HEK293 (cell line): ENCODE results near the gene ENC1.

Experiments used
- GLI4 ChIP-seq: fragments of 450-650 bp; formaldehyde crosslinking; IDR thresholded peaks from 2 replicates; pipeline ENCODE4 v1.5.1; 2016; ENCODE audit warnings: missing biosample characterization, missing genetic modification characterization
- GLIS2 ChIP-seq: fragments of 450-650 bp; formaldehyde crosslinking; IDR thresholded peaks from 2 replicates; pipeline ENCODE4 v1.5.1; 2016; ENCODE audit warnings: missing biosample characterization, missing genetic modification characterization
- IKZF3 ChIP-seq: fragments of 450-650 bp; IDR thresholded peaks from 2 replicates; pipeline ENCODE4 v1.5.0; 2018; ENCODE audit warnings: missing biosample characterization, mild to moderate bottlenecking, missing genetic modification characterization, moderate library complexity
- KLF1 ChIP-seq: fragments of 450-650 bp; formaldehyde crosslinking; IDR thresholded peaks from 2 replicates; pipeline ENCODE4 v1.5.1; 2016; ENCODE audit warnings: missing biosample characterization, missing genetic modification characterization
- KLF10 ChIP-seq: fragments of 450-650 bp; IDR thresholded peaks from 2 replicates; pipeline ENCODE4 v1.5.1; 2018; ENCODE audit warnings: missing biosample characterization, mild to moderate bottlenecking, missing genetic modification characterization
- OVOL3 ChIP-seq: fragments of 450-650 bp; formaldehyde crosslinking; IDR thresholded peaks from 2 replicates; pipeline ENCODE4 v1.5.1; 2016; ENCODE audit warnings: missing biosample characterization, missing genetic modification characterization
- REPIN1 ChIP-seq: fragments of 450-650 bp; formaldehyde crosslinking; IDR thresholded peaks from 2 replicates; pipeline ENCODE4 v1.5.1; 2017; ENCODE audit warnings: missing biosample characterization, missing genetic modification characterization, low read depth
- SP2 ChIP-seq: fragments of 450-650 bp; formaldehyde crosslinking; IDR thresholded peaks from 2 replicates; pipeline ENCODE4 v1.5.1; 2016; ENCODE audit warnings: missing biosample characterization, missing genetic modification characterization
- SP3 ChIP-seq: fragments of 450-650 bp; formaldehyde crosslinking; IDR thresholded peaks from 2 replicates; pipeline ENCODE4 v1.5.1; 2016; ENCODE audit warnings: missing biosample characterization, missing genetic modification characterization
- WT1 ChIP-seq: fragments of 450-650 bp; formaldehyde crosslinking; IDR thresholded peaks from 2 replicates; pipeline ENCODE4 v1.5.1; 2016; ENCODE audit warnings: missing biosample characterization, missing genetic modification characterization
- ZBTB17 ChIP-seq: fragments of 450-650 bp; formaldehyde crosslinking; IDR thresholded peaks from 2 replicates; pipeline ENCODE4 v1.5.1; 2016; ENCODE audit warnings: missing biosample characterization, missing genetic modification characterization
- ZBTB8A ChIP-seq: fragments of 450-650 bp; formaldehyde crosslinking; IDR thresholded peaks from 2 replicates; pipeline ENCODE4 v1.5.1; 2016; ENCODE audit warnings: missing biosample characterization, missing genetic modification characterization
- ZNF138 ChIP-seq: fragments of 450-650 bp; formaldehyde crosslinking; IDR thresholded peaks from 2 replicates; pipeline ENCODE4 v1.5.1; 2016; ENCODE audit warnings: missing biosample characterization, missing genetic modification characterization, borderline replicate concordance
- ZNF223 ChIP-seq: fragments of 450-650 bp; formaldehyde crosslinking; IDR thresholded peaks from 2 replicates; pipeline ENCODE4 v1.5.1; 2016; ENCODE audit warnings: missing biosample characterization, missing genetic modification characterization
- ZNF24 ChIP-seq: fragments of 450-650 bp; formaldehyde crosslinking; IDR thresholded peaks from 2 replicates; pipeline ENCODE4 v1.5.1; 2016; ENCODE audit warnings: missing biosample characterization, missing genetic modification characterization
- ZNF335 ChIP-seq: fragments of 450-650 bp; formaldehyde crosslinking; conservative IDR thresholded peaks from 2 replicates; pipeline ENCODE4 v1.5.1; 2016; ENCODE audit warnings: missing biosample characterization, missing genetic modification characterization
- ZNF37A ChIP-seq: fragments of 450-650 bp; IDR thresholded peaks from 2 replicates; pipeline ENCODE4 v1.5.1; 2018; ENCODE audit warnings: missing biosample characterization, missing genetic modification characterization
- ZNF510 ChIP-seq: fragments of 450-650 bp; formaldehyde crosslinking; IDR thresholded peaks from 2 replicates; pipeline ENCODE4 v1.5.1; 2018; ENCODE audit warnings: mild to moderate bottlenecking, missing genetic modification characterization, missing biosample characterization; ENCODE audit not compliant: insufficient replicate concordance
- ZNF600 ChIP-seq: fragments of 450-650 bp; formaldehyde crosslinking; IDR thresholded peaks from 2 replicates; pipeline ENCODE4 v1.5.1; 2016; ENCODE audit warnings: missing biosample characterization, missing genetic modification characterization
- ZNF707 ChIP-seq: fragments of 450-650 bp; formaldehyde crosslinking; IDR thresholded peaks from 2 replicates; pipeline ENCODE4 v1.5.1; 2016; ENCODE audit warnings: missing biosample characterization, missing genetic modification characterization
- ZNF837 ChIP-seq: fragments of 450-650 bp; formaldehyde crosslinking; IDR thresholded peaks from 2 replicates; pipeline ENCODE4 v1.5.1; 2016; ENCODE audit warnings: missing biosample characterization, missing genetic modification characterization
- TF ChIP-seq, protein P1 (sequence below): fragments of 450-650 bp; formaldehyde crosslinking; IDR thresholded peaks from 2 replicates; pipeline ENCODE4 v1.5.1; 2016; ENCODE audit warnings: missing biosample characterization, missing genetic modification characterization
- TF ChIP-seq, protein P2 (sequence below): fragments of 450-650 bp; formaldehyde crosslinking; IDR thresholded peaks from 2 replicates; pipeline ENCODE4 v1.5.1; 2016; ENCODE audit warnings: missing biosample characterization, missing genetic modification characterization
- TF ChIP-seq, protein P3 (sequence below): fragments of 450-650 bp; formaldehyde crosslinking; conservative IDR thresholded peaks from 2 replicates; pipeline ENCODE4 v1.5.1; 2016; ENCODE audit warnings: low read depth, missing biosample characterization, missing genetic modification characterization
- TF ChIP-seq, protein P4 (sequence below): fragments of 450-650 bp; formaldehyde crosslinking; IDR thresholded peaks from 2 replicates; pipeline ENCODE4 v1.5.1; 2016; ENCODE audit warnings: missing biosample characterization, missing genetic modification characterization
- TF ChIP-seq, protein P5 (sequence below): fragments of 450-650 bp; formaldehyde crosslinking; IDR thresholded peaks from 2 replicates; pipeline ENCODE4 v1.5.1; 2017; ENCODE audit warnings: missing biosample characterization, missing genetic modification characterization

Gene ENC1

DNA sequence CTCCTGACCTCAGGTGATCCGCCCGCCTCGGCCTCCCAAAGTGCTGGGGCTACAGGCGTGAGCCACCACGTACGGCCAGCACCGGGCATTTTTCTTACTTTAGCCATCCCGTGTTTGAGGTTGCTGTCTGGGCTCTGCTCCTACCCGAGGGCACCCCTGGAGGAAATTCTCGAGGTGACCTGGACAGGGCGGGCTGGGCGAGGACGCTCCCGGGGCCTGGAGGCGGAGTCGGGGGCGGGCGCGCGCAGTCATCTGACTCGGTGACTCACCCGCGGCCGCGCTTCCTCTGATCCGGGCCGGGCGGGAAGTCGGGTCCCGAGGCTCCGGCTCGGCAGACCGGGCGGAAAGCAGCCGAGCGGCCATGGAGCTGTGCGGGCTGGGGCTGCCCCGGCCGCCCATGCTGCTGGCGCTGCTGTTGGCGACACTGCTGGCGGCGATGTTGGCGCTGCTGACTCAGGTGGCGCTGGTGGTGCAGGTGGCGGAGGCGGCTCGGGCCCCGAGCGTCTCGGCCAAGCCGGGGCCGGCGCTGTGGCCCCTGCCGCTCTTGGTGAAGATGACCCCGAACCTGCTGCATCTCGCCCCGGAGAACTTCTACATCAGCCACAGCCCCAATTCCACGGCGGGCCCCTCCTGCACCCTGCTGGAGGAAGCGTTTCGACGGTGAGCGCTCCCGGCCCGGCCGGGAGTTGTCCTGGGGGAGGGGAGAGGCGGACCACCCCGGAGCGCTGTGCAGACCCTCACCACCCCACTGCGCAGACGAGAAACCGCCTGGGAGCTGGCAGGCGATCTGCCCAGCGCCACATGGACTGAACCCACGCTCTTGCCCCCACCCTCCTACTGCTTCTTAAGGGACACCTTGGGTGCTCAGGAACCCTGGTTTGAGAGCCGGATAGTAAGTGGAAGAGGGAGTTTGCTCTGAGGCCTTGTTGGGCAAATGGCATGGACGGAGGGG lies 44.6 kb upstream of the ENC1 start, which contains the start of gene HEXB (continued):
- TF ChIP-seq ZNF707 (tag by site-specific recombination) (no peak), WT1 (tag by site-specific recombination) (peak; percentile 22; the same call in 1 of the 2 replicates), IKZF3 (peak; percentile 64), ZNF837 (tag by site-specific recombination) (no peak), ZBTB17 (tag by site-specific recombination) (peak; percentile 28), GLI4 (tag by site-specific recombination) (no peak), ZNF335 (tag by site-specific recombination) (peak; percentile 72), KLF10 (tag by site-specific recombination) (peak; percentile 77), SP3 (tag by site-specific recombination) (peak; percentile 81), ZNF138 (tag by site-specific recombination) (no peak), REPIN1 (tag by site-specific recombination) (no peak), OVOL3 (tag by site-specific recombination) (no peak), GLIS2 (tag by site-specific recombination) (peak; percentile 10; the same call in 1 of the 2 replicates), ZBTB8A (peak; percentile 86), KLF1 (tag by site-specific recombination) (peak; percentile 68), ZNF37A (tag by site-specific recombination) (no peak), SP2 (tag by site-specific recombination) (peak; percentile 34), ZNF223 (tag by site-specific recombination) (0 out of 2 replicates have a peak, but pooled peaks have one; percentile 47), ZNF24 (tag by site-specific recombination) (no peak), ZNF510 (tag by site-specific recombination) (no peak), ZNF600 (tag by site-specific recombination) (peak; percentile 97)
- TF ChIP-seq, protein P1, sequence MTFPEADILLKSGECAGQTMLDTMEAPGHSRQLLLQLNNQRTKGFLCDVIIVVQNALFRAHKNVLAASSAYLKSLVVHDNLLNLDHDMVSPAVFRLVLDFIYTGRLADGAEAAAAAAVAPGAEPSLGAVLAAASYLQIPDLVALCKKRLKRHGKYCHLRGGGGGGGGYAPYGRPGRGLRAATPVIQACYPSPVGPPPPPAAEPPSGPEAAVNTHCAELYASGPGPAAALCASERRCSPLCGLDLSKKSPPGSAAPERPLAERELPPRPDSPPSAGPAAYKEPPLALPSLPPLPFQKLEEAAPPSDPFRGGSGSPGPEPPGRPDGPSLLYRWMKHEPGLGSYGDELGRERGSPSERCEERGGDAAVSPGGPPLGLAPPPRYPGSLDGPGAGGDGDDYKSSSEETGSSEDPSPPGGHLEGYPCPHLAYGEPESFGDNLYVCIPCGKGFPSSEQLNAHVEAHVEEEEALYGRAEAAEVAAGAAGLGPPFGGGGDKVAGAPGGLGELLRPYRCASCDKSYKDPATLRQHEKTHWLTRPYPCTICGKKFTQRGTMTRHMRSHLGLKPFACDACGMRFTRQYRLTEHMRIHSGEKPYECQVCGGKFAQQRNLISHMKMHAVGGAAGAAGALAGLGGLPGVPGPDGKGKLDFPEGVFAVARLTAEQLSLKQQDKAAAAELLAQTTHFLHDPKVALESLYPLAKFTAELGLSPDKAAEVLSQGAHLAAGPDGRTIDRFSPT, result 0 out of 2 replicates have a peak, but pooled peaks have one; percentile 32
- TF ChIP-seq, protein P2, sequence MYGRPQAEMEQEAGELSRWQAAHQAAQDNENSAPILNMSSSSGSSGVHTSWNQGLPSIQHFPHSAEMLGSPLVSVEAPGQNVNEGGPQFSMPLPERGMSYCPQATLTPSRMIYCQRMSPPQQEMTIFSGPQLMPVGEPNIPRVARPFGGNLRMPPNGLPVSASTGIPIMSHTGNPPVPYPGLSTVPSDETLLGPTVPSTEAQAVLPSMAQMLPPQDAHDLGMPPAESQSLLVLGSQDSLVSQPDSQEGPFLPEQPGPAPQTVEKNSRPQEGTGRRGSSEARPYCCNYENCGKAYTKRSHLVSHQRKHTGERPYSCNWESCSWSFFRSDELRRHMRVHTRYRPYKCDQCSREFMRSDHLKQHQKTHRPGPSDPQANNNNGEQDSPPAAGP, result 0 out of 2 replicates have a peak, but pooled peaks have one; percentile 49
- TF ChIP-seq, protein P3, sequence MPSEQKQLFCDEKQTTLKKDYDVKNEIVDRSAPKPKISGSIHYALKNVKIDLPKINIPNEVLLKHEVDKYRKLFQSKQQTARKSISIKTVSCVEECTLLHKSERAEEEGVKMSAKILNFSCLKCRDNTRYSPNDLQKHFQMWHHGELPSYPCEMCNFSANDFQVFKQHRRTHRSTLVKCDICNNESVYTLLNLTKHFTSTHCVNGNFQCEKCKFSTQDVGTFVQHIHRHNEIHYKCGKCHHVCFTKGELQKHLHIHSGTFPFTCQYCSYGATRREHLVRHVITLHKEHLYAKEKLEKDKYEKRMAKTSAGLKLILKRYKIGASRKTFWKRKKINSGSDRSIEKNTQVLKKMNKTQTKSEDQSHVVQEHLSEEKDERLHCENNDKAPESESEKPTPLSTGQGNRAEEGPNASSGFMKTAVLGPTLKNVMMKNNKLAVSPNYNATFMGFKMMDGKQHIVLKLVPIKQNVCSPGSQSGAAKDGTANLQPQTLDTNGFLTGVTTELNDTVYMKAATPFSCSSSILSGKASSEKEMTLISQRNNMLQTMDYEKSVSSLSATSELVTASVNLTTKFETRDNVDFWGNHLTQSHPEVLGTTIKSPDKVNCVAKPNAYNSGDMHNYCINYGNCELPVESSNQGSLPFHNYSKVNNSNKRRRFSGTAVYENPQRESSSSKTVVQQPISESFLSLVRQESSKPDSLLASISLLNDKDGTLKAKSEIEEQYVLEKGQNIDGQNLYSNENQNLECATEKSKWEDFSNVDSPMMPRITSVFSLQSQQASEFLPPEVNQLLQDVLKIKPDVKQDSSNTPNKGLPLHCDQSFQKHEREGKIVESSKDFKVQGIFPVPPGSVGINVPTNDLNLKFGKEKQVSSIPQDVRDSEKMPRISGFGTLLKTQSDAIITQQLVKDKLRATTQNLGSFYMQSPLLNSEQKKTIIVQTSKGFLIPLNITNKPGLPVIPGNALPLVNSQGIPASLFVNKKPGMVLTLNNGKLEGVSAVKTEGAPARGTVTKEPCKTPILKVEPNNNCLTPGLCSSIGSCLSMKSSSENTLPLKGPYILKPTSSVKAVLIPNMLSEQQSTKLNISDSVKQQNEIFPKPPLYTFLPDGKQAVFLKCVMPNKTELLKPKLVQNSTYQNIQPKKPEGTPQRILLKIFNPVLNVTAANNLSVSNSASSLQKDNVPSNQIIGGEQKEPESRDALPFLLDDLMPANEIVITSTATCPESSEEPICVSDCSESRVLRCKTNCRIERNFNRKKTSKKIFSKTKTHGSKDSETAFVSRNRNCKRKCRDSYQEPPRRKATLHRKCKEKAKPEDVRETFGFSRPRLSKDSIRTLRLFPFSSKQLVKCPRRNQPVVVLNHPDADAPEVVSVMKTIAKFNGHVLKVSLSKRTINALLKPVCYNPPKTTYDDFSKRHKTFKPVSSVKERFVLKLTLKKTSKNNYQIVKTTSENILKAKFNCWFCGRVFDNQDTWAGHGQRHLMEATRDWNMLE (tag by site-specific recombination), result no peak
- TF ChIP-seq, protein P4, sequence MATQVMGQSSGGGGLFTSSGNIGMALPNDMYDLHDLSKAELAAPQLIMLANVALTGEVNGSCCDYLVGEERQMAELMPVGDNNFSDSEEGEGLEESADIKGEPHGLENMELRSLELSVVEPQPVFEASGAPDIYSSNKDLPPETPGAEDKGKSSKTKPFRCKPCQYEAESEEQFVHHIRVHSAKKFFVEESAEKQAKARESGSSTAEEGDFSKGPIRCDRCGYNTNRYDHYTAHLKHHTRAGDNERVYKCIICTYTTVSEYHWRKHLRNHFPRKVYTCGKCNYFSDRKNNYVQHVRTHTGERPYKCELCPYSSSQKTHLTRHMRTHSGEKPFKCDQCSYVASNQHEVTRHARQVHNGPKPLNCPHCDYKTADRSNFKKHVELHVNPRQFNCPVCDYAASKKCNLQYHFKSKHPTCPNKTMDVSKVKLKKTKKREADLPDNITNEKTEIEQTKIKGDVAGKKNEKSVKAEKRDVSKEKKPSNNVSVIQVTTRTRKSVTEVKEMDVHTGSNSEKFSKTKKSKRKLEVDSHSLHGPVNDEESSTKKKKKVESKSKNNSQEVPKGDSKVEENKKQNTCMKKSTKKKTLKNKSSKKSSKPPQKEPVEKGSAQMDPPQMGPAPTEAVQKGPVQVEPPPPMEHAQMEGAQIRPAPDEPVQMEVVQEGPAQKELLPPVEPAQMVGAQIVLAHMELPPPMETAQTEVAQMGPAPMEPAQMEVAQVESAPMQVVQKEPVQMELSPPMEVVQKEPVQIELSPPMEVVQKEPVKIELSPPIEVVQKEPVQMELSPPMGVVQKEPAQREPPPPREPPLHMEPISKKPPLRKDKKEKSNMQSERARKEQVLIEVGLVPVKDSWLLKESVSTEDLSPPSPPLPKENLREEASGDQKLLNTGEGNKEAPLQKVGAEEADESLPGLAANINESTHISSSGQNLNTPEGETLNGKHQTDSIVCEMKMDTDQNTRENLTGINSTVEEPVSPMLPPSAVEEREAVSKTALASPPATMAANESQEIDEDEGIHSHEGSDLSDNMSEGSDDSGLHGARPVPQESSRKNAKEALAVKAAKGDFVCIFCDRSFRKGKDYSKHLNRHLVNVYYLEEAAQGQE (tag by site-specific recombination), result no peak
- TF ChIP-seq, protein P5, sequence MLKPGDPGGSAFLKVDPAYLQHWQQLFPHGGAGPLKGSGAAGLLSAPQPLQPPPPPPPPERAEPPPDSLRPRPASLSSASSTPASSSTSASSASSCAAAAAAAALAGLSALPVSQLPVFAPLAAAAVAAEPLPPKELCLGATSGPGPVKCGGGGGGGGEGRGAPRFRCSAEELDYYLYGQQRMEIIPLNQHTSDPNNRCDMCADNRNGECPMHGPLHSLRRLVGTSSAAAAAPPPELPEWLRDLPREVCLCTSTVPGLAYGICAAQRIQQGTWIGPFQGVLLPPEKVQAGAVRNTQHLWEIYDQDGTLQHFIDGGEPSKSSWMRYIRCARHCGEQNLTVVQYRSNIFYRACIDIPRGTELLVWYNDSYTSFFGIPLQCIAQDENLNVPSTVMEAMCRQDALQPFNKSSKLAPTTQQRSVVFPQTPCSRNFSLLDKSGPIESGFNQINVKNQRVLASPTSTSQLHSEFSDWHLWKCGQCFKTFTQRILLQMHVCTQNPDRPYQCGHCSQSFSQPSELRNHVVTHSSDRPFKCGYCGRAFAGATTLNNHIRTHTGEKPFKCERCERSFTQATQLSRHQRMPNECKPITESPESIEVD (tag by site-specific recombination), result no peak
